NCI-H146 treated with DMSO at 0.1 percent for 48 hours (cell line): Measurements from ENCODE around the gene KLF2.

Experiments
- DNase-seq: peaks from one replicate; lab custom pipeline; 2025; ENCODE audit not compliant: unreplicated experiment; lab: John Stamatoyannopoulos, UW

Gene KLF2

GRCh38 chr19:16363133-16363851 lies 38.7 kb downstream of the KLF2 start:
- no peak for DNase-seq

GRCh38 chr19:16363852-16364230 lies 39.2 kb downstream of the KLF2 start:
- no peak for DNase-seq

- DNase-seq: no peak
Measured at GRCh38 chr19:16364231-16364865, 39.7 kb downstream of the KLF2 start.

- no peak for DNase-seq
Measured at GRCh38 chr19:16365300-16365996, 40.8 kb downstream of the KLF2 start.

- no peak for DNase-seq
Measured at GRCh38 chr19:16366056-16366432, 41.4 kb downstream of the KLF2 start.

GRCh38 chr19:16366433-16367260 lies 42.0 kb downstream of the KLF2 start:
- no peak for DNase-seq

- no peak for DNase-seq
Measured at GRCh38 chr19:16367261-16367683, 42.6 kb downstream of the KLF2 start.

- no peak for DNase-seq
Measured at GRCh38 chr19:16368385-16369305, 44.0 kb downstream of the KLF2 start.

GRCh38 chr19:16369306-16369663 lies 44.7 kb downstream of the KLF2 start:
- no peak for DNase-seq

- no peak for DNase-seq
Measured at GRCh38 chr19:16369664-16370576, 45.3 kb downstream of the KLF2 start.

GRCh38 chr19:16370641-16371391 lies 46.2 kb downstream of the KLF2 start:
- DNase-seq: no peak

- no peak for DNase-seq
Measured at GRCh38 chr19:16371540-16371986, 46.9 kb downstream of the KLF2 start.

- no peak for DNase-seq
Measured at GRCh38 chr19:16372065-16372915, 47.7 kb downstream of the KLF2 start.

GRCh38 chr19:16373079-16373478 lies 48.5 kb downstream of the KLF2 start:
- no peak for DNase-seq

GRCh38 chr19:16373532-16373931 lies 48.9 kb downstream of the KLF2 start:
- no peak for DNase-seq

- DNase-seq: no peak
Measured at GRCh38 chr19:16373989-16374388, 49.4 kb downstream of the KLF2 start.

- DNase-seq: no peak
Measured at GRCh38 chr19:16374436-16374835, 49.8 kb downstream of the KLF2 start.
